Kidney glomerular epithelial cell (primary cell): Measurements from ENCODE around the gene CYP2B6.
"Not testable (repeated sequence)": the region's sequence is repeated elsewhere in the genome, so short reads cannot be mapped to it uniquely, and the experiment has no call there.

Experiments used
- DNase-seq: peaks from one replicate; lab custom pipeline; 2025; lab: John Stamatoyannopoulos, UW

Gene CYP2B6

GRCh38 chr19:40980743-40981442, 10.2 kb upstream of the CYP2B6 start:
- not testable (repeated sequence) for DNase-seq

- no peak for DNase-seq
Measured at GRCh38 chr19:40981591-40981990, 9.5 kb upstream of the CYP2B6 start.

DNA sequence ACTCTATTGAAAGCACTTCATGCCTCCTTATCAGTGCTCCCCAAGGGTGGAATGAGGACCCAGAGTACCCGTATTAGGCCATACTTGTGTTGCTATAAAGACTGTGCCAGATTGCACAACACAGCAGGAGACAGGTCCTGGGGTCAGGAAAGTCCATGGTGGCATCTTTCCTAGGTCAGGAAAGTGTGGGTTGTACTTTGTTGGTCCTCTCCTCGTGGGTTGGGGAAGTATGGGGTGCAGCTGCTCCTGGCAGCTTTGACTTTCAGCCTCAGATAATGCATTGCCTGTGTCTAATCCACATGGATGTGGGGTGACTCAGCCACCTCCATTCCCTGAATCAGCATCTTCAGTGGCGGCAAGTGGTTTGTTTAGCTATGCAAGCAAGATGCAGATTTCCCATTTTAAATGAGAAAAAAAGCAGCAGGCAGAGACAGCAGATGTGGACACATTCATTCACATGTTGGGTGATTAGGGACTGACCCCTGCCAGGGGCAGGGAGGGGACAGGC, 8.4 kb upstream of the CYP2B6 start:
- DNase-seq = no peak

DNA sequence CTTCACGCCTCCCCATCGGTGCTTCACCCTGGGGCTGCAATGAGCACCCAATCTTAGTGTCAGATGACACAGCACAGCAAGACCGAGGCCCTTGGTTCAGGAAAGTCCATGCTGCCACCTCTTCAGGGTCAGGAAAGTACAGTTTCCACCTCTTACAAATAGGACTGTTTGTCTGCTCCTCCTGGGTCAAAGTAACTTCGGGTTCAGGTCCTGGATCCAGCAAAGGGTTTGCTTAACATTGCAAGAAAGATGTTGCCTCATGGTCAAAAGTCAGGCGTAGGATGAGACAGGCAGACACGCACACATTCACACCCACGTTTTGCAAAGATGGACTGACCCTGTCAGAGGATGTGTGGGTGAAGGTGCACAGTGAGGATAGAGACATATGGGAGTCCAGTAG, 1.6 kb upstream of the CYP2B6 start:
- DNase-seq = no peak

- DNase-seq = no peak
Measured at GRCh38 chr19:40995355-40995754, 4.3 kb downstream of the CYP2B6 start.

- DNase-seq = not testable (repeated sequence)
Measured at GRCh38 chr19:40999018-40999417, 7.9 kb downstream of the CYP2B6 start.

DNA sequence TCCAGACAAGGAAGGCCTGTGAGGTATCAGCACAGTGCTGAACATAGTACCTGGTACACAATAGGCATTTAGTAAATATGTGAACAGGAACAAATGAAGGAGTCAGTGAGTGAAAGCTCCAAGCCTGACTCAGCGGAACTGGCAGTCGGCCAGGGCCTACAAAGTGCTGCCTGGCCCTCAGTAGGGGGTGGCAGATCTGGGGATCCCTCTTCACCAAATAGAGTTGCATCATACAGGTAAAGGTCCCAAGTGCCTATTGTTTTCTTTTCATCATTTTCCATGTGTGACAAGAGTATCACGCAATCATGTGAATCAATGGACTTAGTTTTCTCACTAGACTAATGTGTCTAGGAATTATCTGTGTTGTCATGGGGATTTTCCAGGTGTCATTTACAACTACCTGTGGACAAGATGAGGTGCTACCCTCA, 9.2 kb downstream of the CYP2B6 start:
- DNase-seq = no peak

- DNase-seq = no peak
Measured at GRCh38 chr19:41001243-41001971, 10.3 kb downstream of the CYP2B6 start.

DNA sequence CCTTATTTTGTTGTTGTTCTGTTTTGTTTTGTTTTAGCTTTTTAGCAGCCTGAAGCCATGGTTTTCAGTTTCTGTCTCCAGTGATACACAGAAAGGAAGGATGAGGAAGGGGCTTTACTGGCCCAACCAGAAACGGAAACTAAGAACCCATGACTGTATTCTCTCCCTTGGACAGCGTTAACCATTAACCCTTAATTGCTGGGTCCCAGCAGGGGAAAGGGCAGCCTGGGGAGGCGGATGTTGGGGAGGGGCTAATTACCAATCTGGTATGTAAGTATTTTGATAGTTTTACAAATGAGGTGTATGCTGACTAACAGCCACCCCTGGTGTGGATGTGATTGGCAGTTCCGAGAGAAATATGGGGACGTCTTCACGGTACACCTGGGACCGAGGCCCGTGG, 12.6 kb downstream of the CYP2B6 start:
- DNase-seq = not testable (repeated sequence)

- no peak for DNase-seq
Measured at GRCh38 chr19:41009700-41010235, 18.7 kb downstream of the CYP2B6 start.

GRCh38 chr19:41013359-41013758, 22.3 kb downstream of the CYP2B6 start:
- no peak for DNase-seq

- no peak for DNase-seq
Measured at GRCh38 chr19:41014643-41015042, 23.6 kb downstream of the CYP2B6 start.

DNA sequence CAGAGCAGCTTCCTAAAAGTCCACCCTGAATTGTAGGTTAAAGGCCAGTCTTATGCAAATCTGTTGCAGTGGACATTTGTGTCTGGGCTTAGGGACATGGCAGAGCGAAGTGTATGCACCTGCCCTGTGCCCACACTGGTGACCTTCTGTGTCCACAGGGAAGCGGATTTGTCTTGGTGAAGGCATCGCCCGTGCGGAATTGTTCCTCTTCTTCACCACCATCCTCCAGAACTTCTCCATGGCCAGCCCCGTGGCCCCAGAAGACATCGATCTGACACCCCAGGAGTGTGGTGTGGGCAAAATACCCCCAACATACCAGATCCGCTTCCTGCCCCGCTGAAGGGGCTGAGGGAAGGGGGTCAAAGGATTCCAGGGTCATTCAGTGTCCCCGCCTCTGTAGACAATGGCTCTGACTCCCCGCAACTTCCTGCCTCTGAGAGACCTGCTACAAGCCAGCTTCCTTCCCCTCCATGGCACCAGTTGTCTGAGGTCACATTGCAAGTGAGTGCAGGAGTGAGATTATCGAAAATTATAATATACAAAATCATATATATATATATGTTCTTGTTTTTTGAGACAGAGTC, 25.5 kb downstream of the CYP2B6 start:
- no peak for DNase-seq

DNA sequence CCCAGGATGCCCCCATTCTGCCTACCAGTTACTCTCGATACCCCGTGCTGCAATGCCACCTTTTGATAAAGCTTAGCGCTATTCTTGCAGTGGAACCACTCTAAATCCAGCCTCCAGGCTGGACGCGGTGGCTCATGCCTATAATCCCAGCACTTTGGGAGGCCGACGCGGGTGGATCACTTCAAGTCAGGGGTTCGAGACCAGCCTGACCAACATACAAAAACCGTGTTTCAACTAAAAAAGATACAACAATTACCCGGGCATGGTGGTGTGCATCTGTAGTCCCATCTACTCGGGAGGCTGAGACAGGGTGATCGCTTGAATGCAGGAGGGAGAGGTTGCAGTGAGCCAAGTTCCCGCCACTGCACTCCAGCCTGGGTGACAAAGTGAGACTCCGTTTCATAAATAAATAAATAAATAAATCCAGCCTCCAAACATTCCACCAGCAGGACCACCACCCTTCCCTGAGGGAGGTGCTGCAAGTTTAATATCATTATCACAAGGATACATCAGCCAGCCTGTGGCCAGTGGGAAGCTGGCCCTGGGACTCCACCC, 27.7 kb downstream of the CYP2B6 start:
- DNase-seq = no peak

GRCh38 chr19:41019346-41019745, 28.3 kb downstream of the CYP2B6 start:
- DNase-seq = no peak

- DNase-seq = no peak
Measured at GRCh38 chr19:41023193-41023592, 32.1 kb downstream of the CYP2B6 start.

DNA sequence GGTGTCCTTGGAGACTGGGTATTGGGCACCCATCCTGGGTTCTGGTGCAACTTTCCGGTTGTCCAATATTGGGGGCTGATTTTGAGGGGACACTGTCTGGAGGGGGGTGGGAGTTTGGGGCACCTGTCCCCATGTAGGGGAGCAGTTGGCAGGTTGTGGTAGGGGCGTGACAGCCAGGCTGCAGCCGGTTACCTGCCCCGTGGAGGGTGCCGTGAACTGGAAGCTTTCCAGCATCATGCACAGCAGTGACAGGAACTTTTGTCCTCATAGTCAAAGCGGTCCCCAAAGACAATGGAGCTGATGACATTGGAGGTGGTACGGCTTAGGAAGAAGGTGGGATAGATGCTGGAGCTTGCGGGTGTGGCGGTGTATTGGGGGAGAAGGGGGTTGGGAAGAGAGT, 34.3 kb downstream of the CYP2B6 start:
- no peak for DNase-seq

GRCh38 chr19:41025871-41026270, 34.8 kb downstream of the CYP2B6 start:
- DNase-seq = no peak

DNA sequence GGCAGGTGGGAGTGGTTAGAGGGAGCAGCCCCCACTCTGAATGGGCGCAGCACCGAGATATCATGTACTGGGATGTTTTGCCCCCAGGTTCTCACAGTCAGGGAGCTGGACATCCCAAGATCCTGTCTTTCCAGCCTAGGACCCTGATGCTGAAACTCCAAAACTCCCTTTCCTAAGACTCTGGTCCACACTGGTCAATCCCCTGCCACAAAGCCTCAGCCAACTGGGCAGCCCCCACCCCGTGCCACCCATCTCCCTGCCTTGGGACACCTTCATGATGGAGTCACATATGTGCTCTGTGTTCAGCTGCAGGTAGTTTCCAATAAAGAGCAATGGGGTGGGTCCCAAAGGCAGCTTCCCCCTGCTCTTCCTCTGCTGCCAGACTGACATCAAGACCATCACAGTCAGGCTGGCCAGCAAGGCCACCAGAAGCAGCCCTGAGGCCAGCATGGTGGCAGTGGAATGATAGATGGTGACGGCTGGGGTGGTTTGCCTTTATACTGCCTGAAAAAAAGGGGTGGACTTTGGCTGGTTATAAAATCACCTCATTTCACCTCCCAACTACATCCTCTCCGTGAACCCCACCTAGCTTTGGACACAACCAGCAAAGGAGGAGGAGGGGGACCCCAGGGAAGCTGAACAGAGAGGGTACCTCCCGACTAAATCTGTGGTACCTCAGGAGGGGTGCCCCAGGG, 36.3 kb downstream of the CYP2B6 start:
- DNase-seq = no peak

GRCh38 chr19:41029524-41030432, 38.7 kb downstream of the CYP2B6 start:
- DNase-seq = no peak

GRCh38 chr19:41030651-41031050, 39.6 kb downstream of the CYP2B6 start:
- no peak for DNase-seq
